Loucy (cell line): Measurements from ENCODE around the gene KRTAP10-4.

Source experiments
- CTCF ChIP-seq: fragments of 200-600 bp; sonication (generic); conservative IDR thresholded peaks from 2 replicates; pipeline ENCODE4 v1.5.1; 2014; ENCODE audit warnings: mild to moderate bottlenecking, antibody characterized with exemption, low read length
- EZH2phosphoT487 ChIP-seq: fragments of 200-600 bp; IDR thresholded peaks from 2 replicates; pipeline ENCODE4 v1.6.1; 2018; ENCODE audit warnings: antibody characterized with exemption, mild to moderate bottlenecking, moderate library complexity, borderline replicate concordance

GRCh38 chr21:44557491-44558328 is 15.8 kb upstream of the KRTAP10-4 start:
- no peak for TF ChIP-seq CTCF
- TF ChIP-seq EZH2phosphoT487 = no peak
